ENCODE data around the gene STAC3. TPM values are rescaled to one million over a fixed set of nuclear protein-coding genes. Genes with fewer than 3 reads are reported as not detected.

Gene STAC3
- total and polyA plus RNA-seq, 9 of the 15 experiments (the other 6 are each of a cell fraction or from before 2014, with no cell fraction given), result 0.45 to 6.4 (median 3.3) TPM

- TF ChIP-seq, protein P1, sequence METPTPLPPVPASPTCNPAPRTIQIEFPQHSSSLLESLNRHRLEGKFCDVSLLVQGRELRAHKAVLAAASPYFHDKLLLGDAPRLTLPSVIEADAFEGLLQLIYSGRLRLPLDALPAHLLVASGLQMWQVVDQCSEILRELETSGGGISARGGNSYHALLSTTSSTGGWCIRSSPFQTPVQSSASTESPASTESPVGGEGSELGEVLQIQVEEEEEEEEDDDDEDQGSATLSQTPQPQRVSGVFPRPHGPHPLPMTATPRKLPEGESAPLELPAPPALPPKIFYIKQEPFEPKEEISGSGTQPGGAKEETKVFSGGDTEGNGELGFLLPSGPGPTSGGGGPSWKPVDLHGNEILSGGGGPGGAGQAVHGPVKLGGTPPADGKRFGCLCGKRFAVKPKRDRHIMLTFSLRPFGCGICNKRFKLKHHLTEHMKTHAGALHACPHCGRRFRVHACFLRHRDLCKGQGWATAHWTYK (CRISPR knock-in tag; IDR thresholded peaks at IDR 0.05), result no peak
- TF ChIP-seq HEY1 (CRISPR knock-in tag; IDR thresholded peaks at IDR 0.05; ENCODE audit: borderline replicate concordance), result no peak
- no peak for TF ChIP-seq SAFB2 (IDR thresholded peaks at IDR 0.05; ENCODE audit: borderline replicate concordance, low read depth, low read length, severe bottlenecking)
- no peak for TF ChIP-seq KAT8 (IDR thresholded peaks at IDR 0.05; ENCODE audit: low read depth)
- TF ChIP-seq, protein P2, sequence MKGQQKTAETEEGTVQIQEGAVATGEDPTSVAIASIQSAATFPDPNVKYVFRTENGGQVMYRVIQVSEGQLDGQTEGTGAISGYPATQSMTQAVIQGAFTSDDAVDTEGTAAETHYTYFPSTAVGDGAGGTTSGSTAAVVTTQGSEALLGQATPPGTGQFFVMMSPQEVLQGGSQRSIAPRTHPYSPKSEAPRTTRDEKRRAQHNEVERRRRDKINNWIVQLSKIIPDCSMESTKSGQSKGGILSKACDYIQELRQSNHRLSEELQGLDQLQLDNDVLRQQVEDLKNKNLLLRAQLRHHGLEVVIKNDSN (CRISPR knock-in tag; IDR thresholded peaks at IDR 0.05), result peak; percentile 69
- no peak for TF ChIP-seq ZNF707 (CRISPR knock-in tag; conservative IDR thresholded peaks at IDR 0.05)
- no peak for TF ChIP-seq ZNF395 (CRISPR knock-in tag; IDR thresholded peaks at IDR 0.05)
- TF ChIP-seq ZNF449 (CRISPR knock-in tag; IDR thresholded peaks at IDR 0.05), result no peak
- TF ChIP-seq TCF7 (IDR thresholded peaks at IDR 0.05; ENCODE audit: borderline replicate concordance), result no peak
- TF ChIP-seq CUX1 (CRISPR knock-in tag; IDR thresholded peaks at IDR 0.05), result no peak
- TF ChIP-seq, protein P3, sequence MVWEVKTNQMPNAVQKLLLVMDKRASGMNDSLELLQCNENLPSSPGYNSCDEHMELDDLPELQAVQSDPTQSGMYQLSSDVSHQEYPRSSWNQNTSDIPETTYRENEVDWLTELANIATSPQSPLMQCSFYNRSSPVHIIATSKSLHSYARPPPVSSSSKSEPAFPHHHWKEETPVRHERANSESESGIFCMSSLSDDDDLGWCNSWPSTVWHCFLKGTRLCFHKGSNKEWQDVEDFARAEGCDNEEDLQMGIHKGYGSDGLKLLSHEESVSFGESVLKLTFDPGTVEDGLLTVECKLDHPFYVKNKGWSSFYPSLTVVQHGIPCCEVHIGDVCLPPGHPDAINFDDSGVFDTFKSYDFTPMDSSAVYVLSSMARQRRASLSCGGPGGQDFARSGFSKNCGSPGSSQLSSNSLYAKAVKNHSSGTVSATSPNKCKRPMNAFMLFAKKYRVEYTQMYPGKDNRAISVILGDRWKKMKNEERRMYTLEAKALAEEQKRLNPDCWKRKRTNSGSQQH (CRISPR knock-in tag; IDR thresholded peaks at IDR 0.05), result no peak
Measured at GRCh38 chr12:57229634-57230380, 21.2 kb downstream of the STAC3 start, which contains the start of gene SHMT2 (continued).
